Nephron progenitor cell (in vitro differentiated cells): ENCODE data around the gene DACH1.

Source experiments
- DNase-seq: peaks from one replicate; pipeline ENCODE4 v3.0.0; 2021
- H3K27ac Mint-ChIP-seq: 2 replicates; pipeline ENCODE4 v1.8.0; 2021; ENCODE audit warnings: mild to moderate bottlenecking, moderate library complexity, mixed read lengths
- H3K27me3 Mint-ChIP-seq: 2 replicates; pipeline ENCODE4 v1.8.0; 2021; ENCODE audit warnings: mild to moderate bottlenecking, low read depth, mixed read lengths; ENCODE audit not compliant: poor library complexity
- H3K36me3 Mint-ChIP-seq: 2 replicates; pipeline ENCODE4 v1.8.0; 2021; ENCODE audit warnings: low read depth, mixed read lengths
- H3K4me1 Mint-ChIP-seq: 2 replicates; pipeline ENCODE4 v1.8.0; 2021; ENCODE audit warnings: mixed read lengths
- H3K4me3 Mint-ChIP-seq: 2 replicates; pipeline ENCODE4 v1.8.0; 2021; ENCODE audit warnings: mild to moderate bottlenecking, moderate library complexity, mixed read lengths
- H3K9me3 Mint-ChIP-seq: 2 replicates; pipeline ENCODE4 v1.8.0; 2021; ENCODE audit warnings: mild to moderate bottlenecking, moderate library complexity, mixed read lengths
- CTCF ChIP-seq: fragments of 200-600 bp; sonication (generic); IDR thresholded peaks from 2 replicates; pipeline ENCODE4 v1.5.0; 2021; ENCODE audit warnings: antibody characterized with exemption

Gene DACH1

GRCh38 chr13:71817335-71817734 lies 49.7 kb downstream of the DACH1 start:
- Mint-ChIP-seq H3K9me3 (peaks cover 16% of the 10 kb centered on the region), H3K36me3 (peaks cover 69% of the 10 kb centered on the region), H3K4me3 (no peak overlapping the region), H3K27ac (no peak overlapping the region), H3K27me3 (no peaks in the 10 kb centered on the region), H3K4me1 (peaks cover 26% of the 10 kb centered on the region)
- TF ChIP-seq CTCF, result no peak
- no peak for DNase-seq

GRCh38 chr13:71814806-71815360 lies 52.1 kb downstream of the DACH1 start:
- H3K27ac Mint-ChIP-seq, result no peak overlapping the region
- no peak overlapping the region for H3K4me3 Mint-ChIP-seq
- peaks cover 24% of the 10 kb centered on the region for H3K4me1 Mint-ChIP-seq
- DNase-seq, result no peak
- no peaks in the 10 kb centered on the region for H3K27me3 Mint-ChIP-seq
- H3K36me3 Mint-ChIP-seq, result peaks cover 45% of the 10 kb centered on the region
- TF ChIP-seq CTCF, result no peak
- H3K9me3 Mint-ChIP-seq, result peaks cover 11% of the 10 kb centered on the region

GRCh38 chr13:71813187-71813586 lies 53.8 kb downstream of the DACH1 start:
- peaks cover 25% of the 10 kb centered on the region for H3K4me1 Mint-ChIP-seq
- H3K36me3 Mint-ChIP-seq, result peaks cover 28% of the 10 kb centered on the region
- H3K27ac Mint-ChIP-seq, result no peak overlapping the region
- H3K9me3 Mint-ChIP-seq, result peaks cover 4% of the 10 kb centered on the region
- no peak overlapping the region for H3K4me3 Mint-ChIP-seq
- no peak for TF ChIP-seq CTCF
- no peak for DNase-seq
- no peaks in the 10 kb centered on the region for H3K27me3 Mint-ChIP-seq

- Mint-ChIP-seq H3K4me3 (no peak overlapping the region), H3K36me3 (peaks cover 19% of the 10 kb centered on the region), H3K4me1 (peaks cover 29% of the 10 kb centered on the region), H3K27me3 (no peaks in the 10 kb centered on the region), H3K27ac (no peak overlapping the region), H3K9me3 (no peaks in the 10 kb centered on the region)
- no peak for DNase-seq
- no peak for TF ChIP-seq CTCF
These were observed 55.7 kb downstream of the DACH1 start for GRCh38 chr13:71811344-71811743.

GRCh38 chr13:71808708-71809107 lies 58.3 kb downstream of the DACH1 start:
- Mint-ChIP-seq H3K9me3 (no peaks in the 10 kb centered on the region), H3K27me3 (no peaks in the 10 kb centered on the region), H3K4me3 (no peak overlapping the region), H3K4me1 (peaks cover 19% of the 10 kb centered on the region), H3K36me3 (peaks cover 15% of the 10 kb centered on the region), H3K27ac (no peak overlapping the region)
- no peak for TF ChIP-seq CTCF
- DNase-seq, result no peak

GRCh38 chr13:71806886-71807285 lies 60.1 kb downstream of the DACH1 start:
- peaks cover 15% of the 10 kb centered on the region for H3K36me3 Mint-ChIP-seq
- no peaks in the 10 kb centered on the region for H3K27me3 Mint-ChIP-seq
- H3K4me3 Mint-ChIP-seq, result no peak overlapping the region
- DNase-seq, result no peak
- H3K27ac Mint-ChIP-seq, result no peak overlapping the region
- no peaks in the 10 kb centered on the region for H3K9me3 Mint-ChIP-seq
- peaks cover 29% of the 10 kb centered on the region for H3K4me1 Mint-ChIP-seq
- no peak for TF ChIP-seq CTCF
